ENCODE results near the gene ZNF592. TPM values are rescaled to one million over a fixed set of nuclear protein-coding genes. Genes with fewer than 3 reads are reported as not detected.
A peak's percentile ranks its signal among the peaks of the same experiment; 100 is the strongest.

ZNF592 gene
- total RNA-seq, 2 experiments from 2014 or later, result 18.1 to 18.3 TPM

DNA sequence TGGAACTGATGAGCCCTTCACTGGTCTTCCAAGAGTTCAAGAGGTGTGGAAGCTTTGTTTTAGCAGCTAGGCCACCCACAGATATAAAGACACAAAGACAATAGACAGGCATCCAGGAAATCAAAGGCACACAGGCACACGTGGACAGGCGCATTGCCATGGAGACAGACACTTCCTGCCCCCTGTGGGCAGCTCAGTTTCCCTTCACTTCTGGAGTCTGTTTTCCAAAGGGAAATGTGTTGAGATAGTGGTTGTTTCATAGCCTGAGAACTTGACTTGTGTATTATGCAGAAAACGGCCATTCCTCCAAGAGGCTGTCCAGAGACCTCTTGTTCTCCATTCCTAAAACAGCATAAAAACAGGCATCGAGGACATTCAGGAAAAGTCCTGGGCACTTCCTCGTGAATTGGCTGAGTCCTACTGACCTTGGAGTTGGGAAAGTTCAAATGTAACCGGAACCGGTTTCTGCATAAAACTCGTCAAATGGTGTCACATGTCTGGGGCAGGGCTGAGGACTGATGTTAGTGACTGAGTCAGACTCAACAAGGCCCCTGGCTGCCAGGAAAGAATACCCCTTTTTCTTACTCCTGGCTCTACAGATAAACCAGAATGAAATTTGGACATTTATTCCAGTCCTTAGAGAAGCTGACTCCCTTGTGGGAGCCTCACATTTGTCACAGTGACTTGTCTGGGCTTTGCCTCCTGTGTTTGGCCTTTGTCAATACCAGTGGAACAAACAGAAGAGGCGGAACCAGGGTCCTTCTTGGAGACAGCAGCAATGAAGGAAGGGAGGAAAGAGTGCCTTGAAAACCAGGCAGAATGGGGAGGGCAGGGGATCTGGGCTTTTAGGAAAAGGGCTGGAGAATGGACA, 70.1 kb downstream of the ZNF592 start:
- H3K4me1 Mint-ChIP-seq (ENCODE audit: low read depth), result peaks cover 8% of the 10 kb centered on the region
- H3K4me3 Mint-ChIP-seq, result no peak overlapping the region
- ATAC-seq (peak; percentile 28), DNase-seq (peak; percentile 17)
- CTCF ChIA-PET, result interaction anchor here (1.0 to 1.2 kb wide), 2 partner anchors 11 to 28 kb away, joined by 3 to 5 read pairs; no protein-coding TSS in a partner anchor
- intact Hi-C loops (cut with micrococcal nuclease), result no loop called here
- TF ChIP-seq, protein P1, sequence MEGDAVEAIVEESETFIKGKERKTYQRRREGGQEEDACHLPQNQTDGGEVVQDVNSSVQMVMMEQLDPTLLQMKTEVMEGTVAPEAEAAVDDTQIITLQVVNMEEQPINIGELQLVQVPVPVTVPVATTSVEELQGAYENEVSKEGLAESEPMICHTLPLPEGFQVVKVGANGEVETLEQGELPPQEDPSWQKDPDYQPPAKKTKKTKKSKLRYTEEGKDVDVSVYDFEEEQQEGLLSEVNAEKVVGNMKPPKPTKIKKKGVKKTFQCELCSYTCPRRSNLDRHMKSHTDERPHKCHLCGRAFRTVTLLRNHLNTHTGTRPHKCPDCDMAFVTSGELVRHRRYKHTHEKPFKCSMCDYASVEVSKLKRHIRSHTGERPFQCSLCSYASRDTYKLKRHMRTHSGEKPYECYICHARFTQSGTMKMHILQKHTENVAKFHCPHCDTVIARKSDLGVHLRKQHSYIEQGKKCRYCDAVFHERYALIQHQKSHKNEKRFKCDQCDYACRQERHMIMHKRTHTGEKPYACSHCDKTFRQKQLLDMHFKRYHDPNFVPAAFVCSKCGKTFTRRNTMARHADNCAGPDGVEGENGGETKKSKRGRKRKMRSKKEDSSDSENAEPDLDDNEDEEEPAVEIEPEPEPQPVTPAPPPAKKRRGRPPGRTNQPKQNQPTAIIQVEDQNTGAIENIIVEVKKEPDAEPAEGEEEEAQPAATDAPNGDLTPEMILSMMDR (IDR thresholded peaks at IDR 0.05), result no peak
- no peaks in the 10 kb centered on the region for H3K36me3 Mint-ChIP-seq (ENCODE audit: low read depth)
- no peaks in the 10 kb centered on the region for H3K9me3 Mint-ChIP-seq
- H3K27me3 Mint-ChIP-seq, result peaks cover 9% of the 10 kb centered on the region
- POLR2A ChIA-PET, result no interaction called here
- peak overlapping the region; percentile 50 for H3K27ac Mint-ChIP-seq

DNA sequence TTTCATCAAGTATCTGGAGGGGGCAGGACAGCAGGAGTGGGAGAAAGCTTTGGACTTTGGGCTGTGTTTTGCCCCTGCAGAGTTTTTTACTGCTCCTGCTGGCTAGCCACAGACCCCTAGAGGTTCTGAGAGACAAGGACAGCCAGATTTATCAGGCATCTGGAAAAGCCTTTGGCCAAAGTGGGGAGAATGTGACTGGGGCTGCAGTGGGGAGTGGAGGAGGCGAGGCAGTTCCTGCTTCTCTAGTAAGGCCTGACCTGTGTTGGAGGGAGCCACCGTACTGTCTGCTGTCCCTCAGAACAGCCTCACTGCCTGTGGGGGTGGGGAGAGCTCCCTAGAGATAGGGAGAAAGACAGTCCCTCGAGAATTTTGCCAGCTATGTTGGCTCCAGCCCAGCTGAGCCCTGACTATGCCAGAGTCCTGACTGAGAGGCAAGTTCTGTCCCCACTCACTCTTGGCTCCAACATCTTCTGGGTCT, 70.9 kb downstream of the ZNF592 start:
- Mint-ChIP-seq H3K9me3 (no peaks in the 10 kb centered on the region), H3K27me3 (peaks cover 9% of the 10 kb centered on the region), H3K36me3 (ENCODE audit: low read depth) (no peaks in the 10 kb centered on the region), H3K4me1 (ENCODE audit: low read depth) (peaks cover 8% of the 10 kb centered on the region), H3K4me3 (no peak overlapping the region), H3K27ac (no peak overlapping the region)
- intact Hi-C loops (cut with micrococcal nuclease), result no loop called here
- TF ChIP-seq, protein P1 (IDR thresholded peaks at IDR 0.05), result no peak
- POLR2A ChIA-PET, result interaction anchor here (0.8 kb wide), 1 partner anchor 10 kb away, joined by 3 read pairs; no protein-coding TSS in a partner anchor
- DNase-seq, result no peak
- no peak for ATAC-seq
- CTCF ChIA-PET, result interaction anchor here (0.7 kb wide), 1 partner anchor 9 kb away, joined by 4 read pairs; no protein-coding TSS in a partner anchor

DNA sequence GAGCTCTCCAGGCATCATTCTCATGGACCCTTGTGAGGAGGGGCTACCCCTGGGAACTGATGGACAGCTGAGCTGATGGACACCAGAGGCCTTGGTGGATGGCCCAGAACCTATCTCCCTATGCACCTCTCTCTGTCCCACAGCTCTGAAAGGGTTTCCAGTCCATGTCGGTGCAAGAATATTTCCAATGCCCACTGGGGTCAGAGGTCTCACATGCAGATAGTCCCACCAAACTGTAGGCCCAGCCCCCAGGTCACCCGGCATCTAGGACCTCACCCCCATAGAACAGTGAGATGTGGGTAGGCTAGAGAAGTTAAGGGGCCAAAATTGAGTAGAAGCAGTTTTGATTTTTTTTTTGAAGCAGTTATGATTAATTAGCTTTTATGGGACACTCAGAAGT, 71.4 kb downstream of the ZNF592 start:
- TF ChIP-seq, protein P1 (IDR thresholded peaks at IDR 0.05), result no peak
- intact Hi-C loops (cut with micrococcal nuclease), result no loop called here
- Mint-ChIP-seq H3K27ac (no peak overlapping the region), H3K9me3 (no peaks in the 10 kb centered on the region), H3K4me1 (ENCODE audit: low read depth) (peaks cover 8% of the 10 kb centered on the region), H3K36me3 (ENCODE audit: low read depth) (no peaks in the 10 kb centered on the region), H3K4me3 (no peak overlapping the region), H3K27me3 (peaks cover 9% of the 10 kb centered on the region)
- DNase-seq, result no peak
- ATAC-seq, result no peak
- CTCF ChIA-PET, result interaction anchor here (0.7 kb wide), 1 partner anchor 9 kb away, joined by 4 read pairs; no protein-coding TSS in a partner anchor
- POLR2A ChIA-PET, result interaction anchor here (0.8 kb wide), 1 partner anchor 10 kb away, joined by 3 read pairs; no protein-coding TSS in a partner anchor

DNA sequence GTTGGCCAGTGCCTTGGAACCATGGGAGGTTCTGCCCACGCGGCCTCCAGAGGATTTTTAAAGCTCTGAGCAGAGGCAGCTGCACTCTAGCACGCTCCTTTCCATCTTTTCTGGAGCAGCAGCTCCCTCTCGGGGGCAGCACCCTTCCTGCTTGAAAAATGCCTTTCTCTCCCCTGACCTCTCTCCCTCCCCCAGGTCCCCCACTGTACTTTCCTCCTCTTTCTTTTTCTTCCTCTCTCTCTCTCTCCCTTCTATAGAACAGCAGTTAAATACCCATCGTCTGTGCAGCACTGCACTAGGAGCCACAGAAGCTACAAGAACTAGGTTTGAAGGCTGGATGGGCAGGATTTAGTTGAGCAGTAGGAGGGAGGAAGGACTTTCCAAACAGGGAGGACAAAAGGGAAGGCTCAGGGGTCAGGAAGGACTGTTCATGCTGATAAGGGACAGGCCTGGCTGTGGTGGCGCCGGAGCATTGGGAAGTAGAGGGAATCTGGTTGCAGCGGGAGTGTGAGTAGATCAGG, 73.2 kb downstream of the ZNF592 start:
- H3K36me3 Mint-ChIP-seq (ENCODE audit: low read depth), result no peaks in the 10 kb centered on the region
- ChIA-PET CTCF (interaction anchor here (1.2 to 2.9 kb wide), 4 partner anchors 8 to 234 kb away, joined by 3 to 9 read pairs (median 4); no protein-coding TSS in a partner anchor), POLR2A (interaction anchor here (1.3 kb wide), 1 partner anchor 11 kb away, joined by 4 read pairs; no protein-coding TSS in a partner anchor)
- H3K4me3 Mint-ChIP-seq, result no peak overlapping the region
- no peaks in the 10 kb centered on the region for H3K9me3 Mint-ChIP-seq
- DNase-seq, result no peak
- H3K4me1 Mint-ChIP-seq (ENCODE audit: low read depth), result peaks cover 7% of the 10 kb centered on the region
- peaks cover 3% of the 10 kb centered on the region for H3K27me3 Mint-ChIP-seq
- no peak overlapping the region for H3K27ac Mint-ChIP-seq
- ATAC-seq, result no peak
- intact Hi-C loops (cut with micrococcal nuclease), result no loop called here
- TF ChIP-seq, protein P1 (IDR thresholded peaks at IDR 0.05), result no peak
